ENCODE data around the gene ERN2.

DNA sequence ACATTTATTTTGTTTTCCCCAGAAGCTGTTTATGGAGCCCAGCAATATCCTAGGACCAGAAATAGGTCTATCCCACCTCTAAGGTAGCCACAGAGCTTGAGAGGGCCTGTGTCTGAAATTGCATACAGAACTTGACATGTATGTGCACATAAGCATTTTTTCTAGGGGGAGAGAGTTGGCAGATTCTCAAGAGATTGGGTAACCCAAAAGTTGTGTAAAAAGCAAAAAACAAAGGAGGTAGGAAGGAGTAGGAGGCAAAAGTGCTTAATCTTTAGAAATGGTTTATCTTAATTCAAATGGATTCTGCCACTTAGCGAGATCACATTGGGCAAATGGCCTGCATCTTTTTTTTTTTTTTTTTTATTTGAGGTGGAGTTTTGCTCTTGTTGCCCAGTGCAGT lies 30.8 kb downstream of the ERN2 start:
- TF ChIP-seq GATA2 (IDR thresholded peaks at IDR 0.05; ENCODE audit: low read depth, low read length) (no peak), GATA3 (IDR thresholded peaks at IDR 0.05; ENCODE audit: low read depth, low read length) (no peak)

All from SH-SY5Y (cell line).